Mesothelial cell of epicardium (in vitro differentiated cells): Measurements from ENCODE around the gene PDE3B. TPM values are rescaled to one million over a fixed set of nuclear protein-coding genes. Genes with fewer than 3 reads are reported as not detected.

Experiments used
- DNase-seq, 2 experiments: peaks; one replicate each; pipeline ENCODE4 v3.0.0; 2021; ENCODE audit warnings: low spot score in 2 of 2; ENCODE audit not compliant: unreplicated experiment in 2 of 2
- H3K27ac Mint-ChIP-seq: 2 replicates; pipeline ENCODE4 v1.8.0; 2021; ENCODE audit warnings: mixed read lengths
- H3K27me3 Mint-ChIP-seq: 2 replicates; pipeline ENCODE4 v1.8.0; 2021; ENCODE audit warnings: low read depth, mixed read lengths
- H3K36me3 Mint-ChIP-seq: 2 replicates; pipeline ENCODE4 v1.8.0; 2021; ENCODE audit warnings: mixed read lengths
- H3K4me1 Mint-ChIP-seq: 2 replicates; pipeline ENCODE4 v1.8.0; 2021; ENCODE audit warnings: mixed read lengths
- H3K4me3 Mint-ChIP-seq: 2 replicates; pipeline ENCODE4 v1.8.0; 2021; ENCODE audit warnings: mild to moderate bottlenecking, moderate library complexity, mixed read lengths
- H3K9me3 Mint-ChIP-seq: 2 replicates; pipeline ENCODE4 v1.8.0; 2021; ENCODE audit warnings: mixed read lengths
- total RNA-seq: library from RNA; stranded (reverse); gene quantifications from 3 replicates; pipeline ENCODE4 v1.2.1, GENCODE V29; 2021
- TF ChIP-seq, protein P1 (sequence below): fragments of 200-600 bp; sonication (generic); IDR thresholded peaks from one replicate; pipeline ENCODE4 v1.5.0; 2021; ENCODE audit warnings: antibody characterized with exemption; ENCODE audit not compliant: unreplicated experiment

The PDE3B gene
- total RNA-seq, 1 donor from 2014 or later = 12.3 TPM

- Mint-ChIP-seq H3K9me3 (peaks cover 9% of the 10 kb centered on the region), H3K4me3 (no peak overlapping the region), H3K27ac (no peak overlapping the region), H3K36me3 (peaks cover 41% of the 10 kb centered on the region), H3K27me3 (no peaks in the 10 kb centered on the region), H3K4me1 (no peaks in the 10 kb centered on the region)
- TF ChIP-seq, protein P1, sequence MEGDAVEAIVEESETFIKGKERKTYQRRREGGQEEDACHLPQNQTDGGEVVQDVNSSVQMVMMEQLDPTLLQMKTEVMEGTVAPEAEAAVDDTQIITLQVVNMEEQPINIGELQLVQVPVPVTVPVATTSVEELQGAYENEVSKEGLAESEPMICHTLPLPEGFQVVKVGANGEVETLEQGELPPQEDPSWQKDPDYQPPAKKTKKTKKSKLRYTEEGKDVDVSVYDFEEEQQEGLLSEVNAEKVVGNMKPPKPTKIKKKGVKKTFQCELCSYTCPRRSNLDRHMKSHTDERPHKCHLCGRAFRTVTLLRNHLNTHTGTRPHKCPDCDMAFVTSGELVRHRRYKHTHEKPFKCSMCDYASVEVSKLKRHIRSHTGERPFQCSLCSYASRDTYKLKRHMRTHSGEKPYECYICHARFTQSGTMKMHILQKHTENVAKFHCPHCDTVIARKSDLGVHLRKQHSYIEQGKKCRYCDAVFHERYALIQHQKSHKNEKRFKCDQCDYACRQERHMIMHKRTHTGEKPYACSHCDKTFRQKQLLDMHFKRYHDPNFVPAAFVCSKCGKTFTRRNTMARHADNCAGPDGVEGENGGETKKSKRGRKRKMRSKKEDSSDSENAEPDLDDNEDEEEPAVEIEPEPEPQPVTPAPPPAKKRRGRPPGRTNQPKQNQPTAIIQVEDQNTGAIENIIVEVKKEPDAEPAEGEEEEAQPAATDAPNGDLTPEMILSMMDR = no peak
- no peak for DNase-seq
Measured at GRCh38 chr11:14842002-14842401, 198.4 kb downstream of the PDE3B start.

- TF ChIP-seq, protein P1 = no peak
- Mint-ChIP-seq H3K4me3 (no peak overlapping the region), H3K9me3 (no peaks in the 10 kb centered on the region), H3K4me1 (peaks cover 3% of the 10 kb centered on the region), H3K27ac (no peak overlapping the region), H3K36me3 (peaks cover 3% of the 10 kb centered on the region), H3K27me3 (no peaks in the 10 kb centered on the region)
- no peak for DNase-seq
Measured at GRCh38 chr11:14852571-14853177, 209.1 kb downstream of the PDE3B start.

- Mint-ChIP-seq H3K27me3 (no peaks in the 10 kb centered on the region), H3K27ac (no peak overlapping the region), H3K9me3 (no peaks in the 10 kb centered on the region), H3K4me3 (no peak overlapping the region), H3K36me3 (peaks cover 3% of the 10 kb centered on the region), H3K4me1 (peaks cover 3% of the 10 kb centered on the region)
- DNase-seq = no peak
- TF ChIP-seq, protein P1 = no peak
Measured at GRCh38 chr11:14854057-14854456, 210.5 kb downstream of the PDE3B start.

GRCh38 chr11:14855890-14856289 lies 212.3 kb downstream of the PDE3B start:
- peaks cover 3% of the 10 kb centered on the region for H3K4me1 Mint-ChIP-seq
- TF ChIP-seq, protein P1 = no peak

DNA sequence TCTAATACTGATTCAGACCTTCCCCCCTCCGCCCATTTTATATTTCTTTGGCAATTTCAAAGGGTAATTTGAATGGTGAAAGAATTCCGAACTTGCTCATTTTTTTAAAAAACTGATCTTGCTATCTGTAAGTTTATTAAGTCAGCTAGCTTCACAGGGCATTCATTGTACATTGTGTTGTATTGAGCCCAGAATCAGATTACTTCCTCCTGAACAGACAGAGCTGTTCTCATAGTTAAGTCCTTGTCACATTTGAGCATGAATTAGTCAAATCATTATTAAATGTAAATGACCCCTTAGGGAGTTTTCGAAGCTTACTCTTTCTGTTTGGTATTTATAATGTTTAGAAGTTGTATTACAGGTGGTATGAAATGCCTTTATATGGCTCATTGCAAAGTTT lies 214.0 kb downstream of the PDE3B start:
- H3K36me3 Mint-ChIP-seq = peaks cover 5% of the 10 kb centered on the region
- peaks cover 3% of the 10 kb centered on the region for H3K4me1 Mint-ChIP-seq
- TF ChIP-seq, protein P1 = no peak
- H3K9me3 Mint-ChIP-seq = no peaks in the 10 kb centered on the region
- H3K4me3 Mint-ChIP-seq = no peak overlapping the region
- H3K27me3 Mint-ChIP-seq = no peaks in the 10 kb centered on the region
- DNase-seq = no peak
- H3K27ac Mint-ChIP-seq = no peak overlapping the region

More at GRCh38 chr11:14855890-14856289, 212.3 kb downstream of the PDE3B start:
- no peak overlapping the region for H3K4me3 Mint-ChIP-seq
- no peak for DNase-seq
- H3K27ac Mint-ChIP-seq = no peak overlapping the region
- no peaks in the 10 kb centered on the region for H3K9me3 Mint-ChIP-seq
- H3K27me3 Mint-ChIP-seq = no peaks in the 10 kb centered on the region
- H3K36me3 Mint-ChIP-seq = peaks cover 3% of the 10 kb centered on the region
